Embryonic facial prominence (tissue), 1 donor: ENCODE measurements around the gene CLEC4A.
"Not testable (repeated sequence)": the region's sequence is repeated elsewhere in the genome, so short reads cannot be mapped to it uniquely, and the experiment has no call there.

Experiments used
- DNase-seq: peaks from one replicate; pipeline ENCODE4 v3.0.0-alpha.2; 2016; ENCODE audit errors: extremely low spot score

CLEC4A gene

GRCh38 chr12:8133636-8134397, 10.4 kb downstream of the CLEC4A start:
- not testable (repeated sequence) for DNase-seq

- DNase-seq: not testable (repeated sequence)
These were observed 11.0 kb downstream of the CLEC4A start for GRCh38 chr12:8134398-8134930.

GRCh38 chr12:8141647-8142046, 18.2 kb downstream of the CLEC4A start:
- not testable (repeated sequence) for DNase-seq

GRCh38 chr12:8143261-8143660, 19.8 kb downstream of the CLEC4A start:
- no peak for DNase-seq

GRCh38 chr12:8145754-8146441, 22.5 kb downstream of the CLEC4A start:
- no peak for DNase-seq

- DNase-seq: no peak
These were observed 23.0 kb downstream of the CLEC4A start for GRCh38 chr12:8146442-8146771.

GRCh38 chr12:8154526-8154925, 31.1 kb downstream of the CLEC4A start:
- DNase-seq: no peak

- no peak for DNase-seq
These were observed 33.0 kb downstream of the CLEC4A start for GRCh38 chr12:8156416-8156815.

GRCh38 chr12:8156845-8157244, 33.4 kb downstream of the CLEC4A start, which contains the start of gene ZNF705A:
Gene ZNF705A (plus strand): TSS chr12:8157015. CDS start chr12:8172626, 15,611 bp downstream.
- DNase-seq: no peak

- no peak for DNase-seq
These were observed 34.2 kb downstream of the CLEC4A start for GRCh38 chr12:8157484-8158198.

- not testable (repeated sequence) for DNase-seq
These were observed 49.5 kb downstream of the CLEC4A start for GRCh38 chr12:8172911-8173310.

GRCh38 chr12:8179989-8180585, 56.7 kb downstream of the CLEC4A start:
- peak; percentile 13 for DNase-seq

- DNase-seq: not testable (repeated sequence)
These were observed 57.9 kb downstream of the CLEC4A start for GRCh38 chr12:8181271-8181670.

- DNase-seq: not testable (repeated sequence)
These were observed 59.5 kb downstream of the CLEC4A start for GRCh38 chr12:8182923-8183322.

GRCh38 chr12:8183346-8183745, 59.9 kb downstream of the CLEC4A start:
- DNase-seq: not testable (repeated sequence)

GRCh38 chr12:8184206-8184605, 60.8 kb downstream of the CLEC4A start:
- DNase-seq: not testable (repeated sequence)

- DNase-seq: not testable (repeated sequence)
These were observed 64.7 kb downstream of the CLEC4A start for GRCh38 chr12:8188088-8188487.
